ENCODE data around the gene ADGRA3.

Gene ADGRA3

DNA sequence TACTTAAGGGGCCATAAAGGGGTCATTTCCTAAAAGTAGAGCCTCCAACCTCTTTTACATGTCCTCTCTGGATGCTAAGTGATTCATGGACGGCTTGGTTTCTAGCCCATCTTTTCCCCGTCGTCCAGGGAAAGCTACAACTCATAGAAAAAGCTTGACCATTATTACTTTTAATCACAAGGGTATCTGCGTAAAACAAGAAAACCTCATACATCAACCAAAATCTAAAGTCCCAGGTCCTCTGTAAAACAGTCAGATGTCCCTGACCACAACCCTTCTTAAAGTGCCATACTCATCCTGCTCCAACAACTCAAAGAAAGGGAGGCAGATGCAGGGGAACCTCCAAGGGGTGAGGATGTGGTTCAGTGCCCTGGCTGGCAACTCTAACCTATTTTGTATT lies 29.6 kb downstream of the ADGRA3 start:
- TF ChIP-seq, protein P1, sequence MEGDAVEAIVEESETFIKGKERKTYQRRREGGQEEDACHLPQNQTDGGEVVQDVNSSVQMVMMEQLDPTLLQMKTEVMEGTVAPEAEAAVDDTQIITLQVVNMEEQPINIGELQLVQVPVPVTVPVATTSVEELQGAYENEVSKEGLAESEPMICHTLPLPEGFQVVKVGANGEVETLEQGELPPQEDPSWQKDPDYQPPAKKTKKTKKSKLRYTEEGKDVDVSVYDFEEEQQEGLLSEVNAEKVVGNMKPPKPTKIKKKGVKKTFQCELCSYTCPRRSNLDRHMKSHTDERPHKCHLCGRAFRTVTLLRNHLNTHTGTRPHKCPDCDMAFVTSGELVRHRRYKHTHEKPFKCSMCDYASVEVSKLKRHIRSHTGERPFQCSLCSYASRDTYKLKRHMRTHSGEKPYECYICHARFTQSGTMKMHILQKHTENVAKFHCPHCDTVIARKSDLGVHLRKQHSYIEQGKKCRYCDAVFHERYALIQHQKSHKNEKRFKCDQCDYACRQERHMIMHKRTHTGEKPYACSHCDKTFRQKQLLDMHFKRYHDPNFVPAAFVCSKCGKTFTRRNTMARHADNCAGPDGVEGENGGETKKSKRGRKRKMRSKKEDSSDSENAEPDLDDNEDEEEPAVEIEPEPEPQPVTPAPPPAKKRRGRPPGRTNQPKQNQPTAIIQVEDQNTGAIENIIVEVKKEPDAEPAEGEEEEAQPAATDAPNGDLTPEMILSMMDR (IDR thresholded peaks at IDR 0.05; ENCODE audit: borderline replicate concordance, control extremely low read depth, extremely low read depth, insufficient read depth, missing control alignments) = no peak
- DNase-seq (ENCODE audit: low spot score) = no peak
- in situ Hi-C loops (cut with MboI; ENCODE audit: low sequenced_read_pairs, unreplicated experiment) = no loop called here

- in situ Hi-C loops (cut with MboI; ENCODE audit: low sequenced_read_pairs, unreplicated experiment) = no loop called here
- TF ChIP-seq, protein P1 (IDR thresholded peaks at IDR 0.05; ENCODE audit: borderline replicate concordance, control extremely low read depth, extremely low read depth, insufficient read depth, missing control alignments) = no peak
- DNase-seq (ENCODE audit: low spot score) = no peak
Measured at GRCh38 chr4:22485737-22486136, 30.1 kb downstream of the ADGRA3 start.

DNA sequence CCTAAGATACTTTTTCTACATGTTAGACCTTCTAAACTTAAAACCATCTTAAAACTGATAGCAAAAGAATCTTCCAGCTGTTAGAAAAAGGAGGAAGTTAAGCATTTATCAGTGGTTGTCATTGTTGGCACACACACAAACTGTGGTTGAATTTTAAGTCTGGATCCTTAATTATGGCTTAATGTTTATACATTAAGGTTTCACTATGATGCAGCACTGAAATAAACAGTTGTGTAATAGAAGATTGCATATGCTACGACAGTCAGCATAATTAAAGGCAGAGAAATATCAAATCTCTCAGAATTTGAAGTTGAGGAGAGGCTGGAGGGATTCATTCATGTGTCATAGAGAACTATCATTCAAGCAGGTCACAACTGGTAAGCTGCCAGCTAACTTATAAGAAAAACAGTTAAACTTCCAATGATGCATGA lies 32.3 kb downstream of the ADGRA3 start:
- TF ChIP-seq, protein P1 (IDR thresholded peaks at IDR 0.05; ENCODE audit: borderline replicate concordance, control extremely low read depth, extremely low read depth, insufficient read depth, missing control alignments) = no peak
- in situ Hi-C loops (cut with MboI; ENCODE audit: low sequenced_read_pairs, unreplicated experiment) = no loop called here
- DNase-seq (ENCODE audit: low spot score) = no peak

DNA sequence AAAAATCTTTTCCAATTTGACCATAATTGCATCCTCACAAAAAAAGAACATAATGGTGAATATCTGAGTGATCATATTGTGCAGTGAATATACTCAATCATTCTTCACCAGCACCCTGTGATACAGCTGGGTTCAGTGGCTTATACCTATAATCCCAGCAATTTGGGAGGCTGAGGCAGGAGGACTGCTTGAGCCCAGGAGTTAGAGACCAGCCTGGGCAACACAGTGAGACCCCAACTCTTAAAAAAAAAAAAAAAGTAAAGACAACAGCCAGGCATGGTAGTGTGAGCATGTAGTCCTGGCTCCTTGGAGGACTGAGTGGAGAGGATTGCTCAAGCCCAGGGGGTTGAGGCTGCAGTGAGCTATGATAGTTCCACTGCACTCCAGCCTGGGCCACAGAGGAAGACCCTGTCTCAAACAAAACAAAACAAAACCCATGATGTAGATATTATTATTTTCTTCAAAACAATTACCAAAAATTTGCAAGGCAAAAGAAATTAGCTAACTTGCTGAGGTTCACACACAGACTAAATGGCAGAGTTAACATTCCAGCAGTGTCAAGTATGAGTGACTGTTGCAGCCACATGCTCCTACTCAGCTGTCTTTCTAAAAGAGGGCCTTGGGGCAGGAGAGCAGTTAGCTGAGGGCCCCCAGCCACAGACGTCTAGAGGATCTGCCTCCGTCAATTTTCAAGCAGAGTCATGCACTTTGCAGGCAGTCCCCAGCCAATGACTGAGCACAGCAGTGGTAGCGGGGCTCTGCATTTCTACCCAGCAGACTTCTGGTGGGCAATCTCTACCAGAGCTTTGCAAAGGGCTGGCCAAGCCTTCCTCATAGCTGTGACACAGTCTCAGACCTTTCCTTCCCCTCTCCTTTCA lies 33.4 kb downstream of the ADGRA3 start:
- TF ChIP-seq, protein P1 (IDR thresholded peaks at IDR 0.05; ENCODE audit: borderline replicate concordance, control extremely low read depth, extremely low read depth, insufficient read depth, missing control alignments) = no peak
- DNase-seq (ENCODE audit: low spot score) = no peak
- in situ Hi-C loops (cut with MboI; ENCODE audit: low sequenced_read_pairs, unreplicated experiment) = no loop called here

- in situ Hi-C loops (cut with MboI; ENCODE audit: low sequenced_read_pairs, unreplicated experiment) = no loop called here
Measured at GRCh38 chr4:22480675-22481327, 35.1 kb downstream of the ADGRA3 start.

GRCh38 chr4:22478426-22478825 lies 37.4 kb downstream of the ADGRA3 start:
- in situ Hi-C loops (cut with MboI; ENCODE audit: low sequenced_read_pairs, unreplicated experiment) = no loop called here
- TF ChIP-seq, protein P1 (IDR thresholded peaks at IDR 0.05; ENCODE audit: borderline replicate concordance, control extremely low read depth, extremely low read depth, insufficient read depth, missing control alignments) = no peak
- DNase-seq (ENCODE audit: low spot score) = no peak

More at GRCh38 chr4:22480675-22481327, 35.1 kb downstream of the ADGRA3 start:
- TF ChIP-seq, protein P1 (IDR thresholded peaks at IDR 0.05; ENCODE audit: borderline replicate concordance, control extremely low read depth, extremely low read depth, insufficient read depth, missing control alignments) = no peak
- no peak for DNase-seq (ENCODE audit: low spot score)
